HG03342 (cell line): ENCODE measurements around the gene ELMO2.

ENCODE experiments used
- ATAC-seq: cut with Tn5 transposase; IDR thresholded peaks from one replicate; pipeline ENCODE4 v1.9.1; 2021; ENCODE audit warnings: mild to moderate bottlenecking, moderate library complexity; ENCODE audit not compliant: unreplicated experiment

The ELMO2 gene

DNA sequence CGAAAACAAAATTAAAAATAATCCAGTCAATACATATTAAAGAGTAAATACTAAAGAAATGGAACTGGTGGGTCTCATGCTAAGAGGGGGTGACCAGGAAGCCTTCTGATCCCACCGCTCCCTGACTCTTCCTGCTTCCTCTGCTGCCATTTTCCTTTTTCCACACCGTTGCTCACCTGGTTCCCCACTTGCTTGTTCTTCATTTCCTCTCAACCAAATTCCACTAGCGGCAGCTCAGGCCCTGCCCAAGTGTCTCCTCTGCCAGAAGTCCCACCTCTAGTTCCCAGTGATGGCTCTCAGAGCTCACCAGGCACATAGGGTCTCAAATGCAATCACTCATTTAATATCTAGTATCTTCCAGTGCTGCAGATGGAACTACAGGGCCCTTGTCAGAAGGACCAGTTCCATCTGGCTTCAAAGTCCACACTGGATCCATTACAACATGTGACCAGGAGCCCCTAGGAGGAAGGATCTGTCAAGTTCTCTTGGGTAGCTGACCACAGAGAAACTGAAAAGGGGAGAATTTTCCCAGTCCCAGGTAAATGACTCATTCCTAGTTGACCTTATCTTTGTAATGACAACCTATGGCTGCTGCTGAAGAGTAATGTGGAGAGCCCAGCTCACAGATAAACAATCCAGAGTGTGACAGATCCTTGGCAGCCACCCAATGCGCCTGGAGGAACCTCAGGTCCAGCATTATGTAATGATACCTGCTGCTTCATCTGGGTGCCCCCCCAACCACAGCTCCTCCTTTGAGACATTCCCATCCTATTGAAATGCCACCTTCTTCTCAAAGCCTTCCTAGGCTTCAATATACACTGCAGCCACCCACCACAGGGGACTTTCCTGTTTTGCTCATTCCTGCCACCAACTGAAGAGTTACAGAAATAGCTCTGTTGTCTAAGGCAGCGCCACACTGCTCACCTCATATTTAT, 38.2 kb downstream of the ELMO2 start:
- no peak for ATAC-seq

DNA sequence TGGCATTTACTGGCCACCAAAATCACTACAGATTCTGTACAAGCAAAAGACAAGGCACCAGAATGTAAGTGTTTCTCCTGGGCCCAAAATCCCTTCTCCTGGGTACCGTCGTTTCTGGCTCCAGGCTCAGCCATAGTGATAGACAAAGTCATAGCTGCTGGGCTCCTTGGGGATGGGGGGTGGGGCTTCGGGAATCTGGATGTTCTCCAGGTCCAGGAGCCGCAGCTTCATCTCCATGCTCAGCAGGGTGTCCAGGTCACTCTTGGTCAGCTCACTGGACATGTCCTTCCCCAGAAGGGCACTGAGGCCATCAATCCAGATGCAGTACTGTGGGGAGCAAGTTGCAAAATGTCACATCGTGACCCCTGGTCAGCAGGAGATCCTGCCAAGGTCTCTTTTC, 39.2 kb downstream of the ELMO2 start:
- no peak for ATAC-seq

DNA sequence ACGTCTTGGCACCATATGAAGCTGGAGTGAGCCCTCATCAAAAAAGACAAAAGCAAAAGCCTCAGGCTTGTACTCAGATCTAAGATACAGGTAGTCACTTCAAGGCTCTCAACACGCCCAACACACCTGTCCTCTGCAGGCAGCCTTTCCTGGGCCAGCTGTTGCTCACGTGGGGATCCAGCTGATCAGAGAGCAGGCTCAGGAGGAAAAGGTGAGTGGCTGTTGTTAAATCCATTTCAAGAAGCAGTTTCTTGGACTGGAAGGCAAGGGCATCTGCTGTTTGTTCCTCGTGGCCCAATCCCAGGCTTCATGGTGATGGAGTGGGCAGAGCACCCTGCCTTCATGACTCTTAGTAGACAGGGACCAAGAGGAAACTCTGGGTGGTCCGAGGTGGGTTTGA, 39.6 kb downstream of the ELMO2 start:
- no peak for ATAC-seq

DNA sequence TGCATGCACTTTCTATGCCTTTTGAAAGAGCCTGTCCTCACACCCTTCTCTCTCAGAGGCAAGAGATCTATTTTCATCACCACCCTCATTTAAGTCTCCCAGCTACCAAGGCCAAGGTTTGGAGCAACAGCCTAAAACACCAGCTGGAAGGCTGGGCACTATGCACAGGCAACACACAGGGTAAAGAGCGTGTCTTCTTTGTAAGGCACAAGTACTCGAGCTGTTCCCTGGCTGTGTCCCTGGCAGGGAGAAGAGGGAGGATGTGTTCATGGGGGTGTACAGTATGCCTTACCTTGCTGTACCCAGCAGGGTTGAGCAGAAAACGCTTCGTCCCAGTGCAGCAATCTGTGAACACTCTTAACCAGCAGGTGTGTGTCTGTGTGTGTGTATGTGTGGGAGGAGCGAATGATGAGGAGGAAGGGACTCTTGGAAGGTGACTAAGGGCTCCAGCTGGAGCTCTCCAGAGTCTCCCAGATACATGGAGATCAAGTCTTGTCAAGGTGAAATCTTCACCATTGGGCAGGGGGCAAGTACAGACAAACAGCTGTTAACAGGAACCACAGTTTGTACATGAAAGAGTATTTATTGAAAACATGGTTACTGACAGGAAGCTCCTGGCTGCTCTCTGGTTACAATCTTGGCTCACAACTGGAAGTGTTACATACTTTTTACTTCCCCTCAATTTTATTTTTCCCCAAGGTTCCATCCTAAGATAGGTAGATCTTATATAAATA, 40.8 kb downstream of the ELMO2 start:
- no peak for ATAC-seq

DNA sequence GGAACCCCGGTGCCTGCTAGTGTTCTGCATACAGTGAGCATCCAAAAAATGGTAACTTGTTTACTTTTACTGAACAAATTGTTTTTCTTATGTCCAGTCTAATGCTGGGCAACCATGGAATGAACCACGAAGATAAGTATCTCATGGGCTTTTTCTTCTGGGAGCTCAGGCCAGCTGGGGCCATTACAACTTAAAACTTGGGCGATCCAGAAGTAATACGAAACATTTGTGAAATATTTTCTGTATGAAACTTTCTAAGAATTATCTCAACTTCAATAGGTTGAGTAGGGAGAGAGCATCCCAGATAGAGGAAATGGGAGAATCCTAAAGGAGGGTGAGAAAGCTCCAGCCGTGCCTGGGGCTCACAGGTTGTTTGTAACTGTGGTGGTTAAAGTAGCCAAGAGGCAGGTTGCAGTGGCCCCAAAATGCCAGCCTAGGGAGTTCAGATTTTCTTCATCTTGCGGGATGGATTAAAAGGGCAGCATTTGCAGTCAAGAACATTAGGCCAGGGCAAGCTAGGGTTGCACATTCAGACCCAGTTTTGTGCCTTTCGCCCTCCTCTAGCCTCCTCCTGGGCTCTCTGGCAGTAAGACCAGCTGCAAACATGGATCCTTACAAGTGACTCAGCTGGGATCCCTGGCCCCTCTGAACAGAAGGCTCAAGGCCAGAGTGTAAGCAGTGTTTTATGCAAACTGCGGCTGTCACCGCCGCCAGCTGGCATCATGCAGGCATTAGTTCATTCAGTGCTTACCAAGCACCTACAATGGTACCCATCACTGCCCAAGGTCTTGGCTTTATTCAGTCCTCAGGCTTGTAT, 41.5 kb downstream of the ELMO2 start:
- ATAC-seq = no peak

DNA sequence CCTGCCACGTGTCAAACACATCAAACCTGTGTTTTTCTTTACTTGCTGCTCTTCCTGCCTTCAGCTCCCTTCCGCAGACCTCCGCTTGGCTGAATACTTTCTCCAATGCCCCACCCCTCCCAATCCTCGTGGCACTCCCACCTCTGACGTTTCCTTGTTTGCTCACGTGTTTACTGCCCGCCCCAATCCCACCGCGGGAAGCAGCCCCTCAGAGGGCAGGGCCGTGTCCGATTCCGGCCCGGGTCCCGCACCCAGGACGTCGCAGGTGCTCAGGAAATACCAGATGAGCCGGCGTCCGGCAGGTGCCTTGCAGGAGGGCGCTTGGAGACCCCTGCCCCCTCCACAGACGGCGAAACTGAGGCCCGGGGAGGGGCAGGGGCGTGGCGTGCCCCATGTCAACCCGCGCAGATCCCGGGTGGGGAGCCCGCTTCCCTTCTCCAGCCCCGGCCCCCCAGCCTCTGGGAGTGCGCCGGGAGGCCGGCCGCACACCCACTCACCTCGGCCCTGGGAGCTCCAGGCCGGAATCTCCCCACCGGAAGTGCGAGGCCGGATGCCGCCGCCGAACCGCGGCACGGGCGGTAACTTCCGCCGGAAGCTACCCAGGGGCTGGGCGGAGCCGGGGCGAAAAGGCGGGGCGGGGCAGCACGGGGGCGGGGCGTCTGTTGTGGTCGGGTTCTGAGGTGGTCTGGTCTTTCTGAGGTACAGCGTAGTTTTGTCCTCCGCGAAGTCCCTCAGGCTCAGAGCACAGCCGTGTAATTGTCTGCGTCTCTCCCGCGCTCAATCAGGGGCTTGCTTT, 42.3 kb downstream of the ELMO2 start:
- peak; percentile 76 for ATAC-seq

DNA sequence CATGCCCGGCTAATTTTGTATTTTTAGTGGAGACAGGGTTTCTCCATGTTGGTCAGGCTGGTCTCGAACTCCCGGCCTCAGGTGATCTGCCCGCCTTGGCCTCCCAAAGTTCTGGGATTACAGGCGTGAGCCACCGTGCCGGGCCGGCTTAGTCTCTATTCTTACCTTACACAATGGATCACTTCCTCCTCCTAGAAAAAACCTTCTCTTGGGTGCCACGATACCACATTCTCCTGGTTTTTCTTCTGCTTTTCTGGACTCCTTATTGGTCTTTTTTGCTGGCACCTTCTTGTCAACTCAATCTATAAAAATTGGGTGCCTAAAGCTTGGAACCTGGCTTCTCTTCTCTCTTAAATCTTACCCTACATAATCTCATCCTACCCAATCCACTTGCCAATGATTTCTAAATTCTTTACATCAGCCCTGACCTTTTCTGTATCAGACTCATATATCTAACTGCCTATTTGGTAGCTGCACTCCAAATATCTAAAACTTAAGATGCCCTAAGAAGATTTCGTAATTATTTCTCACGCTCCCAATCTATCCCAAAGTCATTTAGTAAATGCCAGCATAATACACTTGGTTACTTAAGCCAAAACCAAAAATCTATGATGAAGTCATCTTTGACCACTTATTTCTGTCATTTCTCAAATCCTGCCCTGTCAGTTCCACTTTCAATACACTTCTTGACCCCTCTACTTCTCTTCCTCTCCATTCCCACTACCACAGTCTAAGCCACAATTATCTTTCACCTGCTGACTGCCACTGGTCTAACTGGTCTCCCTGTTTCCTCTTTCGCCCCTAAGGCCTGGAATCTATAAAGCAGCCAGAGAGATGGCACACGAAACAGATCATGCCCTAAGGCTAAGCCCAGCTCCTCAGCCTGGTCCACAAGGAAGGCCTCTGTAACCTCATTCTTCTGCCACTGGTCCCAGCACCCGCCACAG, 43.2 kb downstream of the ELMO2 start:
- peak; percentile 10 for ATAC-seq

DNA sequence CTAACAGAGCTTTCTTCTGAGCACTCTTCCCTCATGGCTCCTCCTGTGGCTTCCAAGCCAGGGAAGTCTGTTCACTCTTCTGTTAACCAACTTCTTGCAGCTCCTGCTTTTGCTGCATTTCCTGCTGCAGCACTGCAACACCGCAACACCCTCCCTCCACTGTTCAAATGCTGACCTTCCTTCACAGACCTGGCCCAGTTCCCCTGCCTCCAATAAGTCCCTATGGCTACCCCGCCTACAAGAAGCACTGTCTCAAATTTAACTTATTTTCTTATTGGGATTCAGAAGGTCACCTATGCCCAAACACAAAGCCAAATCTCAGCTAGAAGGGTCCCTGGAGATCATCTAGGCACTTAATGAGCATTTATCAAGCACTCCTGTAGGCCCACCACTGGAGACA, 44.6 kb downstream of the ELMO2 start:
- no peak for ATAC-seq

DNA sequence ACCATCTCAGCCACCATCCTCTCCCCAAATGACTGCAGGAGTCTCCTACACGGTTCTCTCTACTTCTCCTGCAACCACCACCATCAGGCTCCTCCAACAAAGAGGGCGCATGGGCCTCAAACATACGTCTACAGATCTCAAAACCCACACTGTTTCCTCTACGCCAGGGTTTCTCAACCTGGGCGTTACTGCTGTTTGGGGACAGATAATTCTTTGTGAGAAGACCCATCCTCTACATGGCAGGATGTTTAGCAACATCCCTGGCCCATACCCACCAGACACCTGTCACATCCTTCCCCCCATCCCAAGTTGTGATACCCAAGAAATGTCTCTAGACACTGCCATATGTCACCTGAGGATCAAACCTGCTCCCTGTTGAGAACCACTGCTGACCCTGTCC, 45.0 kb downstream of the ELMO2 start:
- ATAC-seq = no peak

DNA sequence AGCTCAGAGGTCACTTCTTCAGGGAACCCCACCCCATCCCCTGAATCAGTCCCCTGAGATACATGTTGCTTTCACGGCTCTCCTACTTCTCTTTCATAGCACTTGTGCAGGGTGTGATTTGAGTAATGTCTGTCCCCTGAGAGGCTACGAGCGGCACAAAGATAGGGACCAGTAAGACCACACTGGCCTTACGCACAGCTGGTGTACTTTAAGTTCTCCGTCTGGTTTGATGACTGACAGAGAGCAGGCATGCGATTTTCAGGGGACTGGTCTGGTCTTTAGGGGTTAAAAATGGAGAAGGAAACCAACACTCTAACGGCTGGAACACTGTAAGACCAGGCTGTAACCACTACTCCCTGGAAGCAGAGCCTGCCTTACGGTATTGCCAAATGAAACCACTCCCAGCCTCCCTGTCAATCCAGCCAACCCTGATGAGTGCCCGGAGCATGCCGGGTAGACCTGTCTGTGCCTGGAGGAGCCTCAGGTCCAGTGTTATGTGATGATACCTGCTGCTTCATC, 47.1 kb downstream of the ELMO2 start:
- ATAC-seq = peak; percentile 60

DNA sequence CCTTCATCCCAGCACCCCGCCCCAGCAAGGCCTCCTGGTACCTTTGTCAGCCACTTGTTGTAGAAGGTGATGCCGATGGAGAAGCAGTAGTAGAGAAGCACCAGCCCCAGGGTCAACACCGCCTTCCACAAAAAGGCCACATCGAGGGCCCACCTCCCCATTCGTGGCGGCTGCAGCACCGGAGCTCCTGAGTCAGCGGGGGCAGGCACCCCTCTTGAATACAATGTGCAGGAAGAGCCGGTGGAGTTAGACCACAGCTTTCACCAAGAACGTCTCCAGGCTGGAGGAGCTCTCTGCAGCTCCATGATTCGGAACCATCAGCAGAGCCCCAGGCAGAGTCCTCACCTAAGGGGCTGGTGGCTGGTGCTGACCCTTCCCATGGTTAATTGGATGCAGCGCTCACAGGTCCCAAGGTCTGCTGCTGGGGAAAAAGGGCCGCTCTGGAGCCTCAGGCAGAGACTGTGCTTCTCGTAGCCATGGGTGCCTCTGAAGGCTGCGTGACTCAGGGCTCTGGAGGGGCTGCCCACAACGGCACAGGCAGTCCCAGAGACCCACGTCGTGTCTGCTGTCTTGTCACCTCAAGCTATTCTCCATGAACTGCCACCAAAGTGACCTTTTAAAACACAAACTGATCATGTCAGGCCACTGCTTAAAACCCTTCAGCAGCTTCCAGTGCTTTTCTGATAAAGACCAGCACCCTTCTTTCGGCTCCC, 47.9 kb downstream of the ELMO2 start:
- ATAC-seq = no peak

DNA sequence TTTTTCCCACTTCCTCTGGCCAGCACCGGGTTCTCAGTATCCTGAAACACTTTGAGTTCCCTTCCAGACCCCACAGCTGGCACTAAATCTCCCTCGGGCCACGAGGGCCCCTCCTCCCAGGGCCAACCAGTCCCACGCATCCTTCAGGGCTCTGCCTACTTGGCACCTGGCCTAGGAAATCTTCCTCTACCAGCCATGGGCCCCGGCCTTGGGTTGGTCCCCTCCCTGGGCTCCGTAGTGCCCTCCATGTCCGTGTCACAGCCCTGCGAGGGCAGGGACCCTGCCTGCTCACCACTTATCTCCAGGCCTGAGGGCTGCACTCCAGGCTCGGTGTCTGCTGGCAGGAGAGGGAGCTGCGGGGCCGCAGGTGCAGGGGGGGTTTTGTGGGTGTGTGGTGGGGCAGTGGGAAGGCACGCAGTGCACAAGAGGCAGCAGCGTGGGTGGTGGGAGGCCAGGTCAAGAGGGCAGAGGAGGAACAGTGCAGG, 49.3 kb downstream of the ELMO2 start:
- no peak for ATAC-seq

DNA sequence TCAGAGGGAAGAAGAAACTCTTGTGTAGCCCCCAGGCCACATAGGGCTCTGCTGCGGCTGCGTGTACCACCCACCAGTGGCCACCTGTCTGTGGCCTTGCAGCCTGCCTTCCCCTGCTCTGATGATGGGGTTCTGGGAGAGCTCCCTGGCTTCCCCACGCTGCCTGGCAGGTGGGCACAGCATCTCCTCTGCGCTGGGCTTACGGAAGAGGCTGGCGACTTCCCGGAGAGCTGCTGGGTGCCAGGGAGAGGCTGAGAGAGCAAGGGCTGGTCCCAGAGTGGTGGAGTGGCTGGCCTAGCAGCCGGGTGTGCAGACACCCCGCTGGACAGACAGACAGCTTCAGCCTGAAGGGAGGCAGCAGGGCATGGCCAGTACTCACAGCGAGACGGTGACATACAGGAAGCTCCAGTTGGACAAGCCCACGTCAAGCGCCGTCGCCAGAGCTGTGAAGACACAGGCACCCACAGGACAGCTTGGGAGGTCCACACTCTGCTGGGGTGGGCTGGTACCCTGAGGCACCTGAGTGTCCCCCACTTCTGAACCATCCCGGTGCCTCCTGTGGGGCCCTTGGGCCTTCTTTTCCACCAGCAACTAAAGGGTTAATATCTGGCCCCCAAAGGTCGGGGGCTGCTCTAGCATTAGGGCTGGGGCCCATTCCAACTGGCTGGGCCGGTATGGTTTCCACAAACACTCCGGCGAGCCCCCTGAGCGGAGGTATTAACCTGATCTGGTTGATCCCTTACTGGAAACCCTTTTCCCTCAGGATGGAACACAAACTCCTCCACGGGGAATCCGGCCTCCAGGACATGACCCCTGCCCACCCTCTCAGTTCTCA, 50.0 kb downstream of the ELMO2 start:
- no peak for ATAC-seq

DNA sequence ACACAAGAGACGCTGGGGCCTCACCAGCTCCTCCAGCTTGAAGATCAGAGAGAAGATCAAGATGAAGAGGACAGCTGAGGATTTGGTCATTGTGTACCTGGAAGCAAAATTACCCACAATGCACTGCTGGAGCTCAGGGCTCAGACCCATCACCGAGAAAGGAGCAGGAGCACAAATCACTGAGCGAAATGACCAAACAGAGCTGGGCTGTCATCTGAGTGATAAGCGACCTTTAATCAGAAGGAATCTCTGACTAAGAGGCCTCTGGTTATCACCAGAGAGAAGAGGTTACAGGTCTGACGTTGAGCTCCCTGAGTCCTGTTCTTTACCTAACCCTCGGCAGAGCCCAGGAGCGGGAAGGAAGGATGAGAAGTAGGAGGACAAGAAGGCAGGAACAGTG, 50.6 kb downstream of the ELMO2 start:
- ATAC-seq = no peak

DNA sequence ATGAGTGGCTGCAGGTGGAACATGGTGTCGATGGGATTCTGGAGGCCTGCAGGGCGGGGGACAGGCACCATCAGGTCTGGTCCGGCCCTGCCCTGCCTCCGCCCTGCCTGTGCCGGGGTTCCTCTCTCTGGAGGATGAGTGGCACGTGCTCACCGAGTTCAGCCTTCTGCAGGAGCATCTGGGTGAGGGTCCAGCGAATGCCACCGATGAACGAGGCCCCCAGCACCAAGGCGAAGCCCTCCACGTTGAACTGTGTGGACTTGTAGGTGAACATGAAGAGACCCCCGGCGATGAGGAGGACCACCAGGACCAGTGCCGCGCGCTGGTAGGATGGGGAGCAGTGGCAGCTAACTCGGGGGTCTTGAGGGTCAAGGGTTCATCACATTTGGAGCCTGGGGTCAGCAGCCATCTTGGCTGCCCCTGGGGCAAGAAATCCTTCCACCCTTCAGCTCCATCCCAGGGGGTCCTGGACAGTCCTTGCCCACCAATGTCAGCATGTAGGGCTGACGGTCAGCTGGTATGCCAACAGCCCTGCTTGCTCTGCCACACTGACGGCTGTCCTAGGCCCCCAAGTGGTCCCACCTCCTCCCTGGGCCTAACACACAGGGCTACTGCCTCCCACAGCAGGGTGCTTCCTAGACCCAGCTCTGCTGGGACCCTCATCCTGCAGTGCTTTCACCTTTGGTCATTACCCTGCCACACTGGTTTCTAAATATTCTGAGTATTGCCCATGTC, 51.3 kb downstream of the ELMO2 start:
- ATAC-seq = no peak

DNA sequence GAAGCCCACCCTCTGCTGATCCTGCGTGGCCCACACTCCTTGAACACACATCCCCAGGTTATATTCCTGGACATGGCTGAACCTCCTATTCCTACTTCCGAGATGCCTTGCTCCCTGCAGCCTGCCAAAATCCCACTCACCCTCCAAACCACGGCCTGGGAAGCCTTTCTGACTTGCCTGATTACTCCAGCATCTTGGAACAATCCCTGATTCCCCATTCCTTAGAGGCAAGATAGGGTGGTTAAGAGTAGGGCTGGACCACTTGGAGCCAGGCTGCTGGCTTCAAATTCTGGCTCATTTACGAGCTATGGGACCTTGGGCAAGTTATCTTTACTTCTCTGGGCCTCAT, 52.2 kb downstream of the ELMO2 start:
- ATAC-seq = no peak
